Epithelial cell of esophagus (primary cell): Measurements from ENCODE around the gene CCDC178.

ENCODE experiments used
- DNase-seq: peaks from one replicate; pipeline ENCODE4 v3.0.0; 2010; ENCODE audit warnings: low read depth
- H3K4me3 ChIP-seq: 2 replicates; pipeline ENCODE4 v1.5.1; 2011; ENCODE audit warnings: mild to moderate bottlenecking, low read length, control low read depth
- CTCF ChIP-seq: IDR thresholded peaks from 2 replicates; pipeline ENCODE4 v1.5.1; 2011; ENCODE audit warnings: low read depth, mild to moderate bottlenecking, low read length, control low read depth, inconsistent platforms; ENCODE audit not compliant: insufficient read depth; ENCODE audit errors: missing control alignments

CCDC178 gene

GRCh38 chr18:33317640-33318039 lies 122.9 kb downstream of the CCDC178 start:
- no peak for DNase-seq
- H3K4me3 ChIP-seq, result no peak overlapping the region
- no peak for TF ChIP-seq CTCF

GRCh38 chr18:33316146-33316587 lies 124.4 kb downstream of the CCDC178 start:
- no peak for TF ChIP-seq CTCF
- DNase-seq, result no peak
- no peak overlapping the region for H3K4me3 ChIP-seq

GRCh38 chr18:33307520-33307919 lies 133.0 kb downstream of the CCDC178 start:
- TF ChIP-seq CTCF, result no peak
- DNase-seq, result no peak
- no peak overlapping the region for H3K4me3 ChIP-seq

GRCh38 chr18:33304277-33304676 lies 136.2 kb downstream of the CCDC178 start:
- TF ChIP-seq CTCF, result no peak
- DNase-seq, result no peak
- H3K4me3 ChIP-seq, result no peak overlapping the region

GRCh38 chr18:33291539-33291938 lies 149.0 kb downstream of the CCDC178 start:
- no peak for TF ChIP-seq CTCF
- no peak for DNase-seq

GRCh38 chr18:33288082-33288716 lies 152.3 kb downstream of the CCDC178 start:
- DNase-seq, result no peak
- TF ChIP-seq CTCF, result no peak
- H3K4me3 ChIP-seq, result no peak overlapping the region

More at GRCh38 chr18:33291539-33291938, 149.0 kb downstream of the CCDC178 start:
- H3K4me3 ChIP-seq, result no peak overlapping the region

GRCh38 chr18:33282709-33283333 lies 157.7 kb downstream of the CCDC178 start:
- H3K4me3 ChIP-seq, result no peak overlapping the region
- TF ChIP-seq CTCF, result no peak
- DNase-seq, result no peak
